ENCODE data around the gene TSPAN9. TPM values are rescaled to one million over a fixed set of nuclear protein-coding genes. Genes with fewer than 3 reads are reported as not detected.

TSPAN9 gene
- total and polyA plus RNA-seq, 9 of the 15 experiments (the other 6 are each of a cell fraction or from before 2014, with no cell fraction given): 0.23 to 2.1 (median 0.60) TPM; not detected in 2

- no peak overlapping the region for H3K4me2 ChIP-seq (ENCODE audit: insufficient read depth, low read length)
- BruUV-seq (replicated peaks): no TSS peak
- no peaks in the 10 kb centered on the region for H3K9me3 ChIP-seq (replicated peaks; ENCODE audit: control insufficient read depth, insufficient read depth, low read depth, low read length)
- ChIA-PET POLR2A (interaction anchor here (1.0 kb wide), 1 partner anchor 11 kb away, joined by 3 read pairs; no protein-coding TSS in a partner anchor), CTCF (ENCODE audit: low intra/inter-chr PET ratio) (no interaction called here)
- no peaks in the 10 kb centered on the region for H4K20me1 ChIP-seq (replicated peaks; ENCODE audit: control insufficient read depth, insufficient read depth, low read length)
- intact Hi-C loops (cut with micrococcal nuclease): no loop called here
- H2AFZ ChIP-seq (ENCODE audit: low read depth, low read length): no peak overlapping the region
- H3K36me3 ChIP-seq (ENCODE audit: control insufficient read depth, insufficient read depth, low read length): no peaks in the 10 kb centered on the region
- no peak for DNase-seq (ENCODE audit: extremely low read depth in 1 of 4, low spot score in 3 of 4)
- TF ChIP-seq HDAC8 (tag; IDR thresholded peaks at IDR 0.05): no peak
- TF ChIP-seq SMC3 (conservative IDR thresholded peaks at IDR 0.05; ENCODE audit: insufficient read depth, low read depth, low read length): no peak
- no peak for TF ChIP-seq KLF13 (tag; IDR thresholded peaks at IDR 0.05; ENCODE audit: borderline replicate concordance, low read depth)
- no peak for TF ChIP-seq ZFX (CRISPR knock-in tag; IDR thresholded peaks at IDR 0.05)
- TF ChIP-seq MNT (conservative IDR thresholded peaks at IDR 0.05): no peak
- TF ChIP-seq BRD4 (IDR thresholded peaks at IDR 0.05): no peak
- no peak for TF ChIP-seq FOXJ3 (CRISPR knock-in tag; IDR thresholded peaks at IDR 0.05)
- TF ChIP-seq ZNF561 (CRISPR knock-in tag; conservative IDR thresholded peaks at IDR 0.05): no peak
- WGBS (ENCODE audit: insufficient coverage, low coverage, missing lambda C conversion rate): 7% methylated on average over 7 of the region's 8 CpGs
- ATAC-seq: no peak
- no peak for FAIRE-seq
- H3K27me3 ChIP-seq (ENCODE audit: control insufficient read depth in 2 of 2, insufficient read depth in 2 of 2, low read length in 2 of 2): peaks cover 0 to 58% of the 10 kb centered on the region in 2 experiments; a peak in 3 of 5 replicates
- H3K79me2 ChIP-seq (ENCODE audit: control insufficient read depth, insufficient read depth, low read length): no peaks in the 10 kb centered on the region
- no peaks in the 10 kb centered on the region for H3K4me1 ChIP-seq (replicated peaks in 1 of 2; ENCODE audit: control insufficient read depth in 2 of 2, insufficient read depth in 2 of 2, low read length in 2 of 2)
- H3K4me3 ChIP-seq: no peak overlapping the region
- H3K27ac ChIP-seq (ENCODE audit: extremely low read depth, low read depth, low read length): no peak overlapping the region
- in situ Hi-C loops (cut with MboI): no loop called here
- no peaks in the 10 kb centered on the region for H3K9me1 ChIP-seq (ENCODE audit: control insufficient read depth, insufficient read depth, low read length)
- H3K9ac ChIP-seq (ENCODE audit: insufficient read depth in 1 of 2, low read depth in 2 of 2, low read length in 2 of 2): no peak overlapping the region
Observed at GRCh38 chr12:3288690-3289089, 211.5 kb downstream of the TSPAN9 start.

Measured in K562 (cell line).